ENCODE data around the gene MAST4. TPM values are rescaled to one million over a fixed set of nuclear protein-coding genes. Genes with fewer than 3 reads are reported as not detected.
A peak's percentile ranks its signal among the peaks of the same experiment; 100 is the strongest.

MAST4 gene
- total and polyA plus RNA-seq, 2 of the 8 experiments (the other 6 are each of a cell fraction or from before 2014, with no cell fraction given) = 1.5 to 2.6 TPM

- FAIRE-seq = no peak
- Histone ChIP-seq H3K56ac (replicated peaks; ENCODE audit: insufficient read length, low read depth, low read length) (no peak overlapping the region), H3K18ac (ENCODE audit: extremely low read depth, low read length) (no peak overlapping the region), H2BK20ac (ENCODE audit: low read length) (no peak overlapping the region), H2BK12ac (ENCODE audit: low read depth, low read length) (no peak overlapping the region), H3K79me1 (ENCODE audit: low read depth, low read length) (no peaks in the 10 kb centered on the region), H3K4me1 (replicated peaks in 1 of 4; ENCODE audit: control insufficient read depth in 3 of 4, insufficient read depth in 4 of 4, low read length in 3 of 4) (no peaks in the 10 kb centered on the region), H3K23ac (ENCODE audit: insufficient read length) (no peak overlapping the region), H3K23me2 (ENCODE audit: low read depth, low read length) (no peaks in the 10 kb centered on the region), H4K20me1 (replicated peaks in 1 of 2; ENCODE audit: control insufficient read depth in 1 of 2, insufficient read depth in 2 of 2, low read length in 2 of 2) (no peaks in the 10 kb centered on the region), H2AK5ac (ENCODE audit: low read depth, low read length) (no peak overlapping the region), H4K5ac (ENCODE audit: insufficient read length, low read depth, low read length) (no peak overlapping the region), H3K36me3 (ENCODE audit: control insufficient read depth in 2 of 4, insufficient read depth in 4 of 4, low read length in 3 of 4) (no peaks in the 10 kb centered on the region), H3K9ac (replicated peaks in 1 of 4; ENCODE audit: extremely low read depth in 1 of 4, low read depth in 3 of 4, low read length in 3 of 4) (no peak overlapping the region), H3K4me2 (ENCODE audit: insufficient read depth in 1 of 2, low read depth in 2 of 2, low read length in 2 of 2) (no peak overlapping the region), H2BK120ac (replicated peaks; ENCODE audit: low read depth, low read length) (no peak overlapping the region), H3K9me3 (ENCODE audit: insufficient read depth in 2 of 2, low read depth in 1 of 2, low read length in 1 of 2) (no peaks in the 10 kb centered on the region), H3K4me3 (ENCODE audit: extremely low read depth in 1 of 4, insufficient read depth in 2 of 4, low read depth in 3 of 4, low read length in 4 of 4) (no peak overlapping the region), H3K27me3 (replicated peaks in 1 of 4; ENCODE audit: control insufficient read depth in 3 of 4, extremely low read depth in 1 of 4, insufficient read depth in 3 of 4, low read length in 3 of 4) (no peaks in the 10 kb centered on the region), H3K4ac (replicated peaks; ENCODE audit: insufficient read length, low read depth, low read length) (no peak overlapping the region), H3K27ac (ENCODE audit: low read depth, low read length) (no peak overlapping the region), H2BK15ac (ENCODE audit: low read length) (no peak overlapping the region), H2AFZ (ENCODE audit: low read length) (no peak overlapping the region), H4K8ac (ENCODE audit: extremely low read depth, insufficient read depth, low read length) (no peak overlapping the region), H3K14ac (ENCODE audit: insufficient read length) (peak overlapping the region; percentile 3), H4K91ac (replicated peaks; ENCODE audit: insufficient read length, low read length) (no peak overlapping the region), H2BK5ac (ENCODE audit: low read depth, low read length) (no peak overlapping the region), H3K79me2 (ENCODE audit: control insufficient read depth in 1 of 2, insufficient read depth in 2 of 2, low read length in 2 of 2) (no peaks in the 10 kb centered on the region)
- ChIA-PET CTCF (ENCODE audit: partially characterized antibody) (no interaction called here), POLR2A (ENCODE audit: partially characterized antibody) (no interaction called here)
- no peak for DNase-seq (ENCODE audit: low read depth in 1 of 2, low spot score in 2 of 2)
- 88% methylated on average over 3 of the region's 3 CpGs; no CpG with 5 or more reads in 1 of the 2 experiments for WGBS, 2 experiments (ENCODE audit: extremely low coverage in 1 of 2, insufficient coverage in 1 of 2, insufficient read length in 1 of 2, insufficient replicate concordance in 2 of 2, low coverage in 1 of 2, low lambda C conversion rate in 2 of 2, missing lambda C conversion rate in 1 of 2)
- TF ChIP-seq TBP (IDR thresholded peaks at IDR 0.05; ENCODE audit: low read depth, low read length) = no peak
- no peak for TF ChIP-seq CBX5 (IDR thresholded peaks at IDR 0.05; ENCODE audit: low read depth, low read length)
- no peak for TF ChIP-seq HDAC2 (IDR thresholded peaks at IDR 0.05; ENCODE audit: borderline replicate concordance in 1 of 2, low read depth in 2 of 2, low read length in 2 of 2)
- no peak for TF ChIP-seq POU5F1 (IDR thresholded peaks at IDR 0.05; ENCODE audit: low read depth, low read length)
- no peak for TF ChIP-seq KDM1A (IDR thresholded peaks at IDR 0.05; ENCODE audit: borderline replicate concordance, low read length)
- TF ChIP-seq RAD21 (IDR thresholded peaks at IDR 0.05 in 1 of 2, conservative IDR thresholded peaks at IDR 0.05 in 1 of 2; ENCODE audit: low read depth in 2 of 2, low read length in 2 of 2) = no peak
- no peak for TF ChIP-seq MAX (IDR thresholded peaks at IDR 0.05)
- TF ChIP-seq CHD1 (IDR thresholded peaks at IDR 0.05; ENCODE audit: low read depth, low read length) = no peak
- TF ChIP-seq, protein P1, sequence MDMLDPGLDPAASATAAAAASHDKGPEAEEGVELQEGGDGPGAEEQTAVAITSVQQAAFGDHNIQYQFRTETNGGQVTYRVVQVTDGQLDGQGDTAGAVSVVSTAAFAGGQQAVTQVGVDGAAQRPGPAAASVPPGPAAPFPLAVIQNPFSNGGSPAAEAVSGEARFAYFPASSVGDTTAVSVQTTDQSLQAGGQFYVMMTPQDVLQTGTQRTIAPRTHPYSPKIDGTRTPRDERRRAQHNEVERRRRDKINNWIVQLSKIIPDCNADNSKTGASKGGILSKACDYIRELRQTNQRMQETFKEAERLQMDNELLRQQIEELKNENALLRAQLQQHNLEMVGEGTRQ (IDR thresholded peaks at IDR 0.05; ENCODE audit: low read length) = no peak
- TF ChIP-seq SP1 (IDR thresholded peaks at IDR 0.05; ENCODE audit: low read depth, low read length) = no peak
- TF ChIP-seq FOSL1 (IDR thresholded peaks at IDR 0.05; ENCODE audit: insufficient read depth, low read depth, low read length) = no peak
- TF ChIP-seq POLR2AphosphoS5 (IDR thresholded peaks at IDR 0.05; ENCODE audit: low read depth, low read length) = no peak
- TF ChIP-seq KDM5A (IDR thresholded peaks at IDR 0.05; ENCODE audit: low read length) = no peak
- no peak for TF ChIP-seq BCL11A (IDR thresholded peaks at IDR 0.05; ENCODE audit: low read depth in 2 of 2, low read length in 2 of 2)
Measured at GRCh38 chr5:66802941-66803340, 206.7 kb downstream of the MAST4 start.

Measured in H1 (cell line).